H9 (cell line): ENCODE data around the gene P2RX5. TPM values are rescaled to one million over a fixed set of nuclear protein-coding genes. Genes with fewer than 3 reads are reported as not detected.

Experiments
- DNase-seq: peaks from one replicate; pipeline ENCODE4 v3.0.0-alpha.2; 2017
- H2AFZ ChIP-seq: one replicate; pipeline ENCODE4 v1.6.1; 2013; ENCODE audit warnings: mild to moderate bottlenecking, low read length, control low read depth, moderate library complexity
- H2AK5ac ChIP-seq: 2 replicates; pipeline ENCODE4 v1.6.1; 2013; ENCODE audit warnings: low read length, control low read depth, mixed read lengths; ENCODE audit not compliant: insufficient read length
- H2BK120ac ChIP-seq: one replicate; pipeline ENCODE4 v1.6.1; 2013; ENCODE audit warnings: low read depth, mild to moderate bottlenecking, low read length, control low read depth, inconsistent platforms; ENCODE audit not compliant: poor library complexity, severe bottlenecking
- H2BK12ac ChIP-seq: 2 replicates; pipeline ENCODE4 v1.6.1; 2013; ENCODE audit warnings: low read length, control low read depth, mixed read lengths, low read depth; ENCODE audit not compliant: insufficient read length
- H2BK15ac ChIP-seq: 2 replicates; pipeline ENCODE4 v1.6.1; 2013; ENCODE audit warnings: low read depth, low read length, control low read depth
- H2BK20ac ChIP-seq: one replicate; pipeline ENCODE4 v1.6.1; 2013; ENCODE audit warnings: low read depth, mild to moderate bottlenecking, low read length, control low read depth, inconsistent platforms; ENCODE audit not compliant: poor library complexity, severe bottlenecking
- H2BK5ac ChIP-seq: 2 replicates; pipeline ENCODE4 v1.6.1; 2013; ENCODE audit warnings: low read length, control low read depth, mixed read lengths; ENCODE audit not compliant: insufficient read length
- H3K14ac ChIP-seq: 2 replicates; pipeline ENCODE4 v1.6.1; 2013; ENCODE audit warnings: low read length, control low read depth; ENCODE audit not compliant: insufficient read depth
- H3K18ac ChIP-seq: 2 replicates; pipeline ENCODE4 v1.6.1; 2013; ENCODE audit warnings: low read depth, mild to moderate bottlenecking, mixed read lengths, low read length, control low read depth; ENCODE audit not compliant: insufficient read length
- H3K23ac ChIP-seq: 2 replicates; pipeline ENCODE4 v1.6.1; 2013; ENCODE audit warnings: low read length, control low read depth, mixed read lengths, low read depth; ENCODE audit not compliant: insufficient read length
- H3K23me2 ChIP-seq: 2 replicates; pipeline ENCODE4 v1.6.1; 2013; ENCODE audit warnings: low read depth, mild to moderate bottlenecking, mixed read lengths, low read length, control low read depth; ENCODE audit not compliant: insufficient read length, poor library complexity, severe bottlenecking
- H3K27ac ChIP-seq: 2 replicates; pipeline ENCODE4 v1.5.1; 2013; ENCODE audit warnings: low read length, control low read depth, mixed read lengths, low read depth; ENCODE audit not compliant: insufficient read length
- H3K27me3 ChIP-seq: 2 replicates; pipeline ENCODE4 v1.6.1; 2013; ENCODE audit warnings: low read length, control low read depth, inconsistent platforms; ENCODE audit not compliant: insufficient read depth
- H3K4ac ChIP-seq: 2 replicates; pipeline ENCODE4 v1.6.1; 2013; ENCODE audit warnings: low read depth, mild to moderate bottlenecking, control low read depth, inconsistent platforms, low read length, moderate library complexity
- H3K4me1 ChIP-seq: 2 replicates; pipeline ENCODE4 v1.6.1; 2013; ENCODE audit warnings: low read length, control low read depth, inconsistent platforms; ENCODE audit not compliant: insufficient read depth
- H3K4me2 ChIP-seq: 2 replicates; pipeline ENCODE4 v1.6.1; 2013; ENCODE audit warnings: low read length, control low read depth, mixed read lengths; ENCODE audit not compliant: insufficient read length, insufficient read depth
- H3K56ac ChIP-seq: 2 replicates; pipeline ENCODE4 v1.6.1; 2013; ENCODE audit warnings: low read depth, mild to moderate bottlenecking, mixed read lengths, low read length, control low read depth; ENCODE audit not compliant: insufficient read length
- H3K79me1 ChIP-seq: 2 replicates; pipeline ENCODE4 v1.6.1; 2013; ENCODE audit warnings: low read depth, mild to moderate bottlenecking, moderate library complexity, low read length, control low read depth, inconsistent platforms; ENCODE audit not compliant: insufficient read depth, poor library complexity, severe bottlenecking
- H3K79me2 ChIP-seq: 2 replicates; pipeline ENCODE4 v1.6.1; 2013; ENCODE audit warnings: low read length, control low read depth, inconsistent platforms; ENCODE audit not compliant: insufficient read depth
- H3K9ac ChIP-seq: 2 replicates; pipeline ENCODE4 v1.6.1; 2013; ENCODE audit warnings: low read length, control low read depth, mixed read lengths; ENCODE audit not compliant: insufficient read length; ENCODE audit errors: extremely low read depth
- H3K9me3 ChIP-seq: one replicate; pipeline ENCODE4 v1.6.1; 2013; ENCODE audit warnings: low read depth, low read length, inconsistent platforms; ENCODE audit not compliant: control insufficient read depth
- H3T11ph ChIP-seq: one replicate; pipeline ENCODE4 v1.6.1; 2013; ENCODE audit warnings: mild to moderate bottlenecking, low read length, control low read depth, inconsistent platforms
- H4K20me1 ChIP-seq: one replicate; pipeline ENCODE4 v1.6.1; 2013; ENCODE audit not compliant: control insufficient read depth, insufficient read length, insufficient read depth
- H4K5ac ChIP-seq: 2 replicates; pipeline ENCODE4 v1.6.1; 2013; ENCODE audit warnings: low read depth, mild to moderate bottlenecking, mixed read lengths, low read length, control low read depth; ENCODE audit not compliant: insufficient read length
- H4K8ac ChIP-seq: replicated peaks from 2 replicates; pipeline ENCODE4 v1.6.1; 2013; ENCODE audit warnings: low read length, control low read depth, mixed read lengths, low read depth; ENCODE audit not compliant: insufficient read length
- H4K91ac ChIP-seq: 2 replicates; pipeline ENCODE4 v1.6.1; 2013; ENCODE audit warnings: low read depth, mild to moderate bottlenecking, moderate library complexity, mixed read lengths, low read length, control low read depth; ENCODE audit not compliant: insufficient read length
- H3K27ac Mint-ChIP-seq, 3 experiments: 2 replicates in 2 of 3; 3 replicates in 1 of 3; pipeline ENCODE4 v1.8.0; 2020 to 2021; ENCODE audit warnings: mixed read lengths in 3 of 3, mild to moderate bottlenecking in 1 of 3, moderate library complexity in 1 of 3
- H3K27me3 Mint-ChIP-seq: 2 replicates; pipeline ENCODE4 v1.8.0; 2021; ENCODE audit warnings: low read depth, mild to moderate bottlenecking, moderate library complexity, mixed read lengths
- H3K36me3 Mint-ChIP-seq, 3 experiments: 2 replicates in 2 of 3; 3 replicates in 1 of 3; pipeline ENCODE4 v1.8.0; 2020 to 2021; ENCODE audit warnings: low read depth in 3 of 3, mixed read lengths in 3 of 3; ENCODE audit not compliant: insufficient read depth in 1 of 3
- H3K4me1 Mint-ChIP-seq, 2 experiments: 2 replicates each; pipeline ENCODE4 v1.8.0; 2020; ENCODE audit warnings: mixed read lengths in 2 of 2
- H3K4me3 Mint-ChIP-seq, 2 experiments: 2 replicates in 1 of 2; 3 replicates in 1 of 2; pipeline ENCODE4 v1.8.0; 2020 to 2021; ENCODE audit warnings: mild to moderate bottlenecking in 2 of 2, mixed read lengths in 2 of 2, moderate library complexity in 1 of 2
- H3K9me3 Mint-ChIP-seq, 2 experiments: 2 replicates in 1 of 2; 3 replicates in 1 of 2; pipeline ENCODE4 v1.8.0; 2020; ENCODE audit warnings: mild to moderate bottlenecking in 2 of 2, mixed read lengths in 2 of 2, moderate library complexity in 1 of 2
- WGBS: extraction: QIAGEN DNeasy Blood & Tissue Kit; methylation state at CpG from one replicate; pipeline ENCODE4 v1.1.7; 2013; ENCODE audit warnings: missing lambda C conversion rate, low lambda C conversion rate, mixed read lengths; ENCODE audit not compliant: insufficient read length; ENCODE audit errors: extremely low coverage; 5-methylcytosine and 5-hydroxymethylcytosine counted together
- total RNA-seq: library from RNA; stranded (reverse); gene quantifications from 2 replicates; pipeline ENCODE4 v1.2.1, GENCODE V29; 2021
- TF ChIP-seq, protein P1 (sequence below): fragments of 200-600 bp; sonication (generic); conservative IDR thresholded peaks from 3 replicates; pipeline ENCODE4 v1.8.0; 2021; ENCODE audit warnings: antibody characterized with exemption, mild to moderate bottlenecking

Gene P2RX5
- total RNA-seq, 1 experiment from 2014 or later = 4.7 TPM

- no peak overlapping the region for H2AK5ac ChIP-seq
- H3K27ac ChIP-seq = no peak overlapping the region
- H2BK5ac ChIP-seq = no peak overlapping the region
- H2BK12ac ChIP-seq = no peak overlapping the region
- no peak overlapping the region for H3K14ac ChIP-seq
- no peak overlapping the region for H3K4me2 ChIP-seq
- Mint-ChIP-seq H3K36me3 (peaks cover 20 to 57% (median 54%) of the 10 kb centered on the region in 3 experiments; a peak in 6 of 7 replicates), H3K27me3 (no peaks in the 10 kb centered on the region), H3K4me1 (peaks cover 5 to 7% of the 10 kb centered on the region in 2 experiments), H3K9me3 (no peaks in the 10 kb centered on the region), H3K27ac (no peak overlapping the region), H3K4me3 (no peak overlapping the region)
- no peak overlapping the region for H4K5ac ChIP-seq
- no peak overlapping the region for H4K91ac ChIP-seq
- no peak overlapping the region for H3K23ac ChIP-seq
- H3K9ac ChIP-seq = no peak overlapping the region
- no peak for DNase-seq
- peaks cover 3% of the 10 kb centered on the region for H3K23me2 ChIP-seq
- H2BK120ac ChIP-seq = no peak overlapping the region
- no peak overlapping the region for H2BK15ac ChIP-seq
- H2BK20ac ChIP-seq = no peak overlapping the region
- no peaks in the 10 kb centered on the region for H4K20me1 ChIP-seq
- H4K8ac ChIP-seq = no peak overlapping the region
- no peak overlapping the region for H3T11ph ChIP-seq
- no peak overlapping the region for H3K4ac ChIP-seq
- H3K79me1 ChIP-seq = peaks cover 9% of the 10 kb centered on the region
- no peaks in the 10 kb centered on the region for H3K27me3 ChIP-seq
- H3K4me1 ChIP-seq = no peaks in the 10 kb centered on the region
- H3K79me2 ChIP-seq = peaks cover 7% of the 10 kb centered on the region; the same call in 1 of the 2 replicates
- no CpG with 5 or more reads among the region's 10 CpGs for WGBS
- TF ChIP-seq, protein P1, sequence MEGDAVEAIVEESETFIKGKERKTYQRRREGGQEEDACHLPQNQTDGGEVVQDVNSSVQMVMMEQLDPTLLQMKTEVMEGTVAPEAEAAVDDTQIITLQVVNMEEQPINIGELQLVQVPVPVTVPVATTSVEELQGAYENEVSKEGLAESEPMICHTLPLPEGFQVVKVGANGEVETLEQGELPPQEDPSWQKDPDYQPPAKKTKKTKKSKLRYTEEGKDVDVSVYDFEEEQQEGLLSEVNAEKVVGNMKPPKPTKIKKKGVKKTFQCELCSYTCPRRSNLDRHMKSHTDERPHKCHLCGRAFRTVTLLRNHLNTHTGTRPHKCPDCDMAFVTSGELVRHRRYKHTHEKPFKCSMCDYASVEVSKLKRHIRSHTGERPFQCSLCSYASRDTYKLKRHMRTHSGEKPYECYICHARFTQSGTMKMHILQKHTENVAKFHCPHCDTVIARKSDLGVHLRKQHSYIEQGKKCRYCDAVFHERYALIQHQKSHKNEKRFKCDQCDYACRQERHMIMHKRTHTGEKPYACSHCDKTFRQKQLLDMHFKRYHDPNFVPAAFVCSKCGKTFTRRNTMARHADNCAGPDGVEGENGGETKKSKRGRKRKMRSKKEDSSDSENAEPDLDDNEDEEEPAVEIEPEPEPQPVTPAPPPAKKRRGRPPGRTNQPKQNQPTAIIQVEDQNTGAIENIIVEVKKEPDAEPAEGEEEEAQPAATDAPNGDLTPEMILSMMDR = no peak
- H3K18ac ChIP-seq = no peak overlapping the region
- no peak overlapping the region for H2AFZ ChIP-seq
- H3K56ac ChIP-seq = no peak overlapping the region
- H3K9me3 ChIP-seq = no peaks in the 10 kb centered on the region
These were observed 65.2 kb downstream of the P2RX5 start for GRCh38 chr17:3630781-3631180.
